Skeletal muscle satellite cell (primary cell): ENCODE measurements around the gene MAML2.

ENCODE experiments used
- H3K27me3 ChIP-seq: 2 replicates; pipeline ENCODE4 v1.7.0; 2013; ENCODE audit warnings: low read length; ENCODE audit not compliant: control insufficient read depth, insufficient read depth
- H3K36me3 ChIP-seq: 2 replicates; pipeline ENCODE4 v1.7.0; 2013; ENCODE audit warnings: mild to moderate bottlenecking, control low read depth, low read length; ENCODE audit not compliant: insufficient read depth
- H3K4me1 ChIP-seq: 2 replicates; pipeline ENCODE4 v1.7.0; 2013; ENCODE audit warnings: low read length; ENCODE audit not compliant: control insufficient read depth, insufficient read depth
- H3K4me2 ChIP-seq: 2 replicates; pipeline ENCODE4 v1.7.0; 2013; ENCODE audit warnings: mild to moderate bottlenecking, low read length
- H3K4me3 ChIP-seq: 2 replicates; pipeline ENCODE4 v1.7.0; 2013; ENCODE audit warnings: low read length
- H3K9ac ChIP-seq: 2 replicates; pipeline ENCODE4 v1.7.0; 2013; ENCODE audit warnings: mild to moderate bottlenecking, low read depth, low read length, moderate library complexity
- H3K9me3 ChIP-seq: replicated peaks from 2 replicates; pipeline ENCODE4 v1.7.0; 2013; ENCODE audit warnings: mild to moderate bottlenecking, control low read depth, low read length

MAML2 gene

DNA sequence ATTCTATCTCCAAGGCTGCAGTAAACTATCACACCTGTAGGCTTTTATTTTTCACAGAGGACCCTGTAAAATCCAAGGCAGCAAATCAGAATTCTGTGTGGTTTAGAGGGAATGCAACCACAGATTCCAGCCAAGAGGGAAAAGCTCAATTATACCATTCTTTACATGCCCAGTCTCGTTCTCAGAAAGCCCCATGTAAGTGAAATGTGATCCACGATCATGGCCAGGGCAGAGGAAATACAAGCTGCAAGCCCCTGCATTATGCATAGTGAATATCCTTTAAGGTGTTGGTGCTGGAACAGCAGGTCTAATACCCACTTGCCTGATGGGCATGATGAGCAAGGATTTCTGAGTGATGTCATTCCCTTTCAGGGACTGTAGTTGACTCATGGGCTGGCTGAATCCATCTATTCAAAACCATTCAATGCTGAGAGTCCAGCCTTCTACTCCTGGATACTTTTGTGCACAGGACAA lies 220.4 kb downstream of the MAML2 start:
- H3K9me3 ChIP-seq, result no peaks in the 10 kb centered on the region
- no peak overlapping the region for H3K4me3 ChIP-seq
- H3K9ac ChIP-seq, result no peak overlapping the region
- H3K27me3 ChIP-seq, result no peaks in the 10 kb centered on the region
- peaks cover 4% of the 10 kb centered on the region for H3K36me3 ChIP-seq
- no peak overlapping the region for H3K4me2 ChIP-seq
- H3K4me1 ChIP-seq, result peaks cover 4% of the 10 kb centered on the region

- Histone ChIP-seq H3K4me2 (no peak overlapping the region), H3K9me3 (no peaks in the 10 kb centered on the region), H3K36me3 (peaks cover 4% of the 10 kb centered on the region), H3K9ac (no peak overlapping the region), H3K4me1 (peaks cover 4% of the 10 kb centered on the region), H3K4me3 (no peak overlapping the region), H3K27me3 (no peaks in the 10 kb centered on the region)
These were observed 223.8 kb downstream of the MAML2 start for GRCh38 chr11:96119211-96119610.

GRCh38 chr11:96116376-96116775 lies 226.6 kb downstream of the MAML2 start:
- Histone ChIP-seq H3K27me3 (no peaks in the 10 kb centered on the region), H3K9me3 (no peaks in the 10 kb centered on the region), H3K4me3 (no peak overlapping the region), H3K36me3 (no peaks in the 10 kb centered on the region), H3K9ac (no peak overlapping the region), H3K4me1 (peaks cover 18% of the 10 kb centered on the region), H3K4me2 (no peak overlapping the region)

DNA sequence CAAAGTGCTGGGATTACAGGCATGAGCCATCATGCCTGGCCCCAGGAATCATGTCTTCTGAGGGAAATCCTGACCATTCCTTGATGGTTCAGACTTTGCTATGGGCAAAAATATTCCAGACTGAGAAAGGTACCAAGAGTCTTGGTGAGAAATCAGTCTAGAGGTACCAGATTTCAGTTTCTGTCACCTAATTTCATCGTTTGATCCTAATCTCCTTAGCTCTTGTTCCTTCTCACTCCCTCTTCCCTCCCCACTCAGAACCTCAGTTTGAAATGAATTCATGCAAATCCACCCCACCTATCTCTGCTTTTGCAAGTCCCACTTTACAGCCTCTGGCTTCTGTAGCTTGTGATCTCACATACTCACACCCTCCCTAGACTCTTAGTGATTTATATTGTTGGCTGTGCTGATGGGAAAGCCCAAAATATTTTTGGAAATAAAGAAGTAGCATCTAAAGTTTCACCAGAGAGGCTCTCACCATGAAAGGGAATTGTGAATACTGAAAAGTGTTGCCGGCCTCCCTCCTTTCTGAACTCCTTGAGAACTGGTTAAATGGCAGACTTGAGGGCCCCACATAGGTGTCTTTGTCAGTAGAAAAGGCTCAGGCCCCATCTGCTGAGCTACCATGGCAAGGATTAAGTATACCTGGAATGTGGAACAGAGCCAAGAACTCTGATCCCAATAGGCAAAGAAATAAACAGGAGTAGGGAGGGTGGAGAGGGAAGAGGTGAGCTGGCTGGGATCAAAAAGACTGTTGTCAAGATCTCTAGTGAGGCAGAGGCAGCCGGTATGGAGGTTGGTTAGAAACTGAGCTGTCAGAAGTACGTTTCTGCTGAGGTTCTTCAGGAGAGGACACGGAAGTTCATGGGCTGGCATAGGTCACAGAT lies 228.6 kb downstream of the MAML2 start:
- H3K36me3 ChIP-seq, result no peaks in the 10 kb centered on the region
- no peak overlapping the region for H3K4me3 ChIP-seq
- H3K4me1 ChIP-seq, result peaks cover 18% of the 10 kb centered on the region
- H3K27me3 ChIP-seq, result no peaks in the 10 kb centered on the region
- no peak overlapping the region for H3K4me2 ChIP-seq
- H3K9ac ChIP-seq, result no peak overlapping the region
- H3K9me3 ChIP-seq, result no peaks in the 10 kb centered on the region

GRCh38 chr11:96113193-96113681 lies 229.8 kb downstream of the MAML2 start:
- Histone ChIP-seq H3K27me3 (no peaks in the 10 kb centered on the region), H3K9ac (peak overlapping the region; percentile 46), H3K4me2 (peak overlapping the region; percentile 30), H3K4me1 (peaks cover 18% of the 10 kb centered on the region), H3K9me3 (no peaks in the 10 kb centered on the region), H3K36me3 (no peaks in the 10 kb centered on the region), H3K4me3 (no peak overlapping the region)

DNA sequence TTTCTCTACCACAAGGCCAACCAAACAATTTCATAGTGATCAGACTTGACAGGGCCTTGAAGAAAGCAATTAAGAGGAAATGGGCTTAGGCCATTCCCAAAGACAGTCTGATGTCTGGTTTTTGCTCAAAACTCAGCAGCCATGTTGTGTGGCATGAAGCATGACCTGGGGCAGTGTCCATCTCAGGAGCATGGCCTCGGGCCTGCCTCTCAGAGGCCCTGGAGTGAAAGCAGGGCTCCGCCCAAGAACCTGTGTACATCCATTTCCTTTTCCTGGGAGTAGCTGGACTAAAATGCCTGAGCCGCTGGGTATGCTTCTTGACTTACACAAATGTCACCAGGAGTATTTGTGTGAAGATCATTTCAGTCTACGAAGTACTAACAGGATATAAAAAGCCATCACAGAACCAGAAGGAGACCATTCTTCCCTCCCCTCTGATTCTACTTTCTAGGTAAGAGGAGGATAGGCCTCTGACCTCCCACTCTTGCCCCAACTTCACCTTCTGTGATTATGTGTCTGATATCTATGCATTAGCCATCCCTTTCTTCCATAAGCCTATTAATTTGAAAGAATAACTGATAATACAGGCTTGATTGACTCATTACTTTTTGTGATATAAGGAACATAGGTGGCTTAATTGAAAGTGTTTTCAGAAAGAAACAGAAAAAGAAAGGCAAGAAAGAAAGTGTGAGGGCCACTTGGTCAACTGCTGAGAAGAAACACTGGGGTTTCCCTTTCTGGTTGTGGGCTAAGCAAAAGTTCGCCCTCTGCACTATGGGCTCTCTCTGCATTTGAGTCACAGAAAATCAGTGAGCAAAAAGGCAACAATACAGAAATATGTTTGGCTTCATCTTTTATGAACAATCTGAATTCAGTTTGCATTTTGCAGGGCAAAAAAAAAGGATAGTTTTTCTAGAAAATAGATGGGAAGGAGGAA lies 230.5 kb downstream of the MAML2 start:
- Histone ChIP-seq H3K4me3 (no peak overlapping the region), H3K27me3 (no peaks in the 10 kb centered on the region), H3K36me3 (peaks cover 6% of the 10 kb centered on the region), H3K4me1 (peaks cover 18% of the 10 kb centered on the region), H3K4me2 (peak overlapping the region; percentile 30), H3K9me3 (no peaks in the 10 kb centered on the region), H3K9ac (peak overlapping the region; percentile 46)

DNA sequence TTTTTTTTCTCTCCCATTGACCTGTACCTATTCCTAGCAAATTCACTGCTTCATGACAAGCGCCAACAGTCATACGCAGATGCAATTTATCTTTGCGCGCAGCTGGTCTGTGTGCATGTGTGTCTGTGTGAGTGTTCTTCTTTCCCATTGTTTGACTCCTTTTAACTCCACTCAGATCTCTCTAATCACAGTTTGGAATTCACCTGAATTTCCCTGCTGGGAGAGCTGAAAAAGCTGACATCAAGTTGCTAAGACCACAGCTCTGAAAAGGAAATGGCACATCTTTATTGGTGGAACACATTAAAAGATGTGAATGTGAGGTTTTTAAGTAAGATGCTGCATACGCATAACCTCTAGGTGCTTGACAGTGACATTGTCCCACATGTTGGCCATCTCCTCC lies 231.7 kb downstream of the MAML2 start:
- no peak overlapping the region for H3K4me2 ChIP-seq
- H3K4me3 ChIP-seq, result no peak overlapping the region
- H3K4me1 ChIP-seq, result peaks cover 18% of the 10 kb centered on the region
- H3K36me3 ChIP-seq, result peaks cover 6% of the 10 kb centered on the region
- H3K9me3 ChIP-seq, result no peaks in the 10 kb centered on the region
- no peaks in the 10 kb centered on the region for H3K27me3 ChIP-seq
- H3K9ac ChIP-seq, result no peak overlapping the region

DNA sequence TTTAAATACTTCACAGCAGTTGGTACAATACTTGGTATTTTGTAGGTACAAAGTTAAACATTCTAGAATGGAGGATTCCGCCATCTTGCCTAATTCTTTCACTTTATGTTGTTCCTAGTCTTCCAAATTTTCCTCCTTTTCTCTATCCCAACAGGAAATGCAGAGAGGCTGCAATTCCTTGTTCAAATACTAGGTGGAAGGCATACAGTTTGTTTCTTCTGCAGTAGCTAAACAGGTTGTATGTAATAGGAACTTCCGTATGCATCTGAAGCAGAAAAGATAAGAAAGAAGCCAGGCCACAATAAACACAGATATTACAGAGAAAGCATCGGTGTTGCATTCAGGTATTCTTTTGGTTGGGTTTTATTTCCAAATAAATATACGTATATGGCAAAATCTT lies 232.7 kb downstream of the MAML2 start:
- H3K4me1 ChIP-seq, result peaks cover 19% of the 10 kb centered on the region

GRCh38 chr11:96109331-96110030 lies 233.5 kb downstream of the MAML2 start:
- H3K4me1 ChIP-seq, result peaks cover 23% of the 10 kb centered on the region
- H3K36me3 ChIP-seq, result peaks cover 6% of the 10 kb centered on the region
- no peak overlapping the region for H3K9ac ChIP-seq
- H3K27me3 ChIP-seq, result no peaks in the 10 kb centered on the region
- no peak overlapping the region for H3K4me2 ChIP-seq
- no peak overlapping the region for H3K4me3 ChIP-seq
- no peaks in the 10 kb centered on the region for H3K9me3 ChIP-seq

More for the DNA sequence above, 232.7 kb downstream of the MAML2 start:
- Histone ChIP-seq H3K4me2 (no peak overlapping the region), H3K9ac (no peak overlapping the region), H3K4me3 (no peak overlapping the region), H3K9me3 (no peaks in the 10 kb centered on the region), H3K36me3 (peaks cover 6% of the 10 kb centered on the region), H3K27me3 (no peaks in the 10 kb centered on the region)

DNA sequence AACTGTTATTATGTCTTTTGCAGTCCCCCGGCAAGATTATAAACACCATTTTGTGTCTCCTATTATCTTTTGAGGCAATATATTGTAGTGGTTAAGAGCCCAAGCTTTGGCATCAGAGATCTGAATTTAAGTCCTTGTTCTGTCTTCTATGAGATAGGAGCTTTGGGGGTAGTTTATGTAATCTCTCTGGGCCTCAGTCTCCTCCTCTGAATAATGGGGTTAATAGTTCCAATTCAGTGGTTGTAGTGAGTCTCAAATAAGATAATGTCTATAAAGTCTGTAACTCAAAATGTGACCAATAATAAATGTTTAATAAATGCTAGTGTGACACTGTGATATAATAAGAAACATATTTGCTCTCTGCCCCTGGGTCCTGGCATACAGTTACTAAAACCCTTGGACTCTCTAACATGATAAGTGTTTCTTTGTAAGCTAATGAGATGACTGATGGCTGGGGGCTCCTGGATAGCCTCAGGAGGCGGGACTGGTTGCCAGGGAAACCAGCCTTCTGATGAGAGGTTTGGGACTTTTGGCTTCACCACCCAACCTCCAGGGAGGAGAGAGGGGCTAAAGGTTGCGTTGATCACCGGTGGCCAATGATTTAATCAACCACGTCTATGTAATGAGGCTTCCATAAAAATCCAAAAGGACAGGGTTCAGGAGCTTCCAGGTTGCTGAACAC lies 235.7 kb downstream of the MAML2 start:
- Histone ChIP-seq H3K9ac (no peak overlapping the region), H3K27me3 (no peaks in the 10 kb centered on the region), H3K9me3 (no peaks in the 10 kb centered on the region), H3K36me3 (peaks cover 6% of the 10 kb centered on the region), H3K4me2 (no peak overlapping the region), H3K4me3 (no peak overlapping the region), H3K4me1 (peaks cover 24% of the 10 kb centered on the region)
